Kidney epithelial cell (primary cell): ENCODE measurements around the gene REN. TPM values are rescaled to one million over a fixed set of nuclear protein-coding genes. Genes with fewer than 3 reads are reported as not detected.
A peak's percentile ranks its signal among the peaks of the same experiment; 100 is the strongest.

Experiments used
- DNase-seq: peaks from one replicate; pipeline ENCODE4 v3.0.0-alpha.2; 2010; ENCODE audit warnings: low read depth
- H3K27me3 ChIP-seq: 2 replicates; pipeline ENCODE4 v1.6.0; 2011; ENCODE audit warnings: low read length; ENCODE audit not compliant: control insufficient read depth, insufficient read depth
- H3K36me3 ChIP-seq: 2 replicates; pipeline ENCODE4 v1.5.1; 2011; ENCODE audit warnings: low read length; ENCODE audit not compliant: control insufficient read depth, insufficient read depth
- H3K4me3 ChIP-seq: 2 replicates; pipeline ENCODE4 v1.5.1; 2011; ENCODE audit warnings: low read depth, mild to moderate bottlenecking, control low read depth, low read length
- total RNA-seq: library from RNA; depleted of rRNA; stranded (reverse); fragments of >200 nt; gene quantifications from 2 replicates; pipeline ENCODE4 v1.2.3, GENCODE V29; 2015
- TF ChIP-seq, protein P1 (sequence below): IDR thresholded peaks from 2 replicates; pipeline ENCODE4 v1.5.1; 2011; ENCODE audit warnings: mild to moderate bottlenecking, moderate library complexity, low read length, control low read depth, inconsistent platforms; ENCODE audit not compliant: insufficient read depth, poor library complexity, severe bottlenecking

REN gene
- total RNA-seq, 1 donor from 2014 or later, result 5.2 TPM

DNA sequence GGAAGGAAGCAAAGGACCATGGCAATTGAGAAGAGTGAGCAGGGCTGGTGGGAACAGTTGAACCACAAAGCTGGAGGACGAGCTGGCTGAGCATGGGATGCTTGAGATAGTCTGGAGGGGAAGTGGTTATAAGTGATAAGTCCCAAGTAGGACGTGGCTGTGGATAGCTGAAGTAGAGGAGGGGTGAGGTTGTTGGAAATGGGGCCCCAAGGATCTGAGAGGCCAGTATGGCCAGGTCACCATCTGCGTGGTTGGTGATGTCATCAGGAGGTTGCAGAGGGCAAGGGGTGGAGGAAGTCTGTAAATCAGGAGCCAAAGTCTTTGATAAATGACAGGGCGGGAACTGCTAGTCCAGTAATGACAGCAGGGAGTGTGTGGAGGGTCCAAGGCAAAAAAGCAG lies 11.0 kb upstream of the REN start:
- no peak for DNase-seq
- no peak overlapping the region for H3K4me3 ChIP-seq
- no peaks in the 10 kb centered on the region for H3K27me3 ChIP-seq
- H3K36me3 ChIP-seq, result no peaks in the 10 kb centered on the region
- TF ChIP-seq, protein P1, sequence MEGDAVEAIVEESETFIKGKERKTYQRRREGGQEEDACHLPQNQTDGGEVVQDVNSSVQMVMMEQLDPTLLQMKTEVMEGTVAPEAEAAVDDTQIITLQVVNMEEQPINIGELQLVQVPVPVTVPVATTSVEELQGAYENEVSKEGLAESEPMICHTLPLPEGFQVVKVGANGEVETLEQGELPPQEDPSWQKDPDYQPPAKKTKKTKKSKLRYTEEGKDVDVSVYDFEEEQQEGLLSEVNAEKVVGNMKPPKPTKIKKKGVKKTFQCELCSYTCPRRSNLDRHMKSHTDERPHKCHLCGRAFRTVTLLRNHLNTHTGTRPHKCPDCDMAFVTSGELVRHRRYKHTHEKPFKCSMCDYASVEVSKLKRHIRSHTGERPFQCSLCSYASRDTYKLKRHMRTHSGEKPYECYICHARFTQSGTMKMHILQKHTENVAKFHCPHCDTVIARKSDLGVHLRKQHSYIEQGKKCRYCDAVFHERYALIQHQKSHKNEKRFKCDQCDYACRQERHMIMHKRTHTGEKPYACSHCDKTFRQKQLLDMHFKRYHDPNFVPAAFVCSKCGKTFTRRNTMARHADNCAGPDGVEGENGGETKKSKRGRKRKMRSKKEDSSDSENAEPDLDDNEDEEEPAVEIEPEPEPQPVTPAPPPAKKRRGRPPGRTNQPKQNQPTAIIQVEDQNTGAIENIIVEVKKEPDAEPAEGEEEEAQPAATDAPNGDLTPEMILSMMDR, result no peak

- DNase-seq, result no peak
- Histone ChIP-seq H3K4me3 (no peak overlapping the region), H3K36me3 (no peaks in the 10 kb centered on the region), H3K27me3 (no peaks in the 10 kb centered on the region)
- TF ChIP-seq, protein P1, result no peak
These were observed 9.9 kb upstream of the REN start for GRCh38 chr1:204176049-204176448.

DNA sequence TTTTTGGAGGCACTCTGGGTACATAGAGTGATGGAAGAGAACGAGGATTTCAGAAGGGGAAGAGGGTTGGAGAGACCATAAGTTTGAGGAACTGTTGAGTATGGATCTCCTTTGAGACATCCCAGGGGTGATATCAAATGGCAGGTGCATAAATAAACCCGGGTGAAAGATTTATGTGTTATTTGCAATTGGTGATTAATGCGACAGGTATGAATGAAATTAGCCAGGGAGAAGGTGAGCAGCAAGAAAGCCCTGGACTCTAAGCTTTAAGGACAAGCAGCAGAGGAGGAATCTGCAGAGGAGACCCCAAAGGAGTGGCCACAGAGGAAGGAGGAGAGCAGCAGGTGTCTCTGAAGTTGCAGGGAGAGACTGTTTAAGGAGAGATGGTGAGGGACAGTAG lies 8.8 kb upstream of the REN start:
- Histone ChIP-seq H3K4me3 (no peak overlapping the region), H3K36me3 (no peaks in the 10 kb centered on the region), H3K27me3 (no peaks in the 10 kb centered on the region)
- TF ChIP-seq, protein P1, result no peak
- no peak for DNase-seq

DNA sequence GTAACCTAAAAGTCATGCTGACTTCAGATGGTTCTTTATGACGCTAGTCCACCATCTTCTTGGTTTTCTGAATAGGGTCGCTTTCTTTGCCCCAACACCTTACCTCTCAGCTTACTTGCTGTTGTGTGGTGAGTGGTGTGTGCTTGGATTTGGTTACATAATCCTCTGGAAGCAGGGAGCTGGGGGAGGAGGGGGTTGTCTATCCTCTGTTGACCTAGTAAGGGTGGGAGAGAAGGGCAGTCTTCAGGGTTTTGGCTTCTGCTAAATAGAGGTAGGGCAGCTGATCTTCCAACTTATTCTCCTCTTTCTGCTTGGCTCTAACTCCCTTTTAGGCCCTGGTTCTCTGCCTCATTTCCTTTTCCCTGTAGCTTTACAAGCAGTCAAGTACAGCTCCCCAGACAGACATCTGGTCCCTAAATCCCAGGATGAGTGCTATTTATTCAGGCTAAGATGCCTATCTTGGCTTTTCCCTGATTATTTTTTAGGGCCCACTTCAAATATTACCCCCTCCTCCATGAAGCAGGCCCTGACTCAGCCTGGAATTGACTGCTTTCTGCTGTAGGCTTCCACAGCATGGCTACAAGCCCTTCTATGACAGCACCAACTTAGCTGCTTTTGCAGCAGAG lies 6.4 kb upstream of the REN start:
- H3K27me3 ChIP-seq, result no peaks in the 10 kb centered on the region
- DNase-seq, result no peak
- no peaks in the 10 kb centered on the region for H3K36me3 ChIP-seq
- TF ChIP-seq, protein P1, result no peak
- H3K4me3 ChIP-seq, result no peak overlapping the region

DNA sequence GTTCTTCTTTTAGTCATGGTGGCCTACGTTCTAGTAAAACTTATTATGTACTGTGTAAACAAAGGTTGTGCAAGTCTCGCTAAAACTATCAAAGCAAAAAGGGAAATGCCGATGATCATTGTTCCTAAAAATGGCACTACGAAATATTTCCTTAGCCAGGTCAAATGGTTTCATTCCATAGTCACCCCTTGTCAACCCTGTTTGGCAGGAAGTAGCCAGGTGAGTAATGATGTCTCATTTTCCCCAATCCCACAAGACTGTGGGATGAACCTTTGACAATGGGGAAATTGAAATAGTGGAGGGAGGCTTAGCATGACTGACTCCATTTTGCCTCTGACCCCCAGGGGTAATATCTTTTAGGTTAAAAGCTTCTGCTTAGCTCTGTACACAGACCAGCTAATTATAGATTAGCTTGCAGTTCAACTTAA lies 5.6 kb upstream of the REN start:
- H3K4me3 ChIP-seq, result no peak overlapping the region
- no peaks in the 10 kb centered on the region for H3K36me3 ChIP-seq
- TF ChIP-seq, protein P1, result no peak
- DNase-seq, result peak; percentile 67
- H3K27me3 ChIP-seq, result no peaks in the 10 kb centered on the region
